ENCODE measurements around the gene LCN15.

DNA sequence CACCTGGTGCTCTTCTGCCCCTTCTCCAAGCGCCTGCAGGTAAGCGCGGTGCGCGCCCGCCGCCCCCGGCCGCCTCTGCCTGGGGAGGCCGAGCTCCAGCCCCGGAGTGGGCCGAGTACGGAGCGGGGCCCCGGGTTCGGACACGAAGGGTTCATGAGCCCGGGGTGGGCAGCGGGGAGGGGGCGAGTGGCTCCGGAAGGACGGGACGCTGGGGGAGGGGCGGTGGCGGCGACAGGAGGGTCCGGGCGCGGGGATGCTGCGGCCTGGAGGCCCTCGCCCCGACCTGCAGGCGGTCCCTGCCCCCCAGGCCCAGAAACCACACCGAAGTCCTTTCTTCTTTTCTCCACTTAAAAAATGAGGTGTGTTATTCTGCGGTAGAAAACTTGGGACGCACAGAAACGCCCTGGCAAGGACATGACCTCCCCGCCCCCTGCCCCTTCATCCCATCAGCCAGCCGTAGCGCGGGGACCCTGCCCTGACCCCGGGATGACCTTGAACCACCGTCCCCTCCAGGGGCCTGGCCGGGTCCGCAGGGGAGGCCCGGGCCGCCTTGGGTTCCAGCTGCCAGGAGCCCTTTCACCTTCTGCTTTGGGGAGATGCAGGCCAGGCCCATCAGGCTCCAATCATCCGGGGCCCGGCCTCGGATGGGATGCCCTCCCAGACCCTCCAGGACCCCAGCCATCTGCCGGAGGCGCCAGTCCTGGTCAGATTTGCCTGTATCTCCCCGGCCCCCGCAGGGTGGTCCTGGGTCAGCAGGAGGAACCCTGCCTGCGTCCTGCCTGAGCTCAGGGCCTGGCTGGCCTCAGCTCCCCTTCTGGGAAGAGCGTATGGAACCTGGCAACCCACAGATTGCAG lies 51.4 kb downstream of the LCN15 start:
- TF ChIP-seq, protein P1, sequence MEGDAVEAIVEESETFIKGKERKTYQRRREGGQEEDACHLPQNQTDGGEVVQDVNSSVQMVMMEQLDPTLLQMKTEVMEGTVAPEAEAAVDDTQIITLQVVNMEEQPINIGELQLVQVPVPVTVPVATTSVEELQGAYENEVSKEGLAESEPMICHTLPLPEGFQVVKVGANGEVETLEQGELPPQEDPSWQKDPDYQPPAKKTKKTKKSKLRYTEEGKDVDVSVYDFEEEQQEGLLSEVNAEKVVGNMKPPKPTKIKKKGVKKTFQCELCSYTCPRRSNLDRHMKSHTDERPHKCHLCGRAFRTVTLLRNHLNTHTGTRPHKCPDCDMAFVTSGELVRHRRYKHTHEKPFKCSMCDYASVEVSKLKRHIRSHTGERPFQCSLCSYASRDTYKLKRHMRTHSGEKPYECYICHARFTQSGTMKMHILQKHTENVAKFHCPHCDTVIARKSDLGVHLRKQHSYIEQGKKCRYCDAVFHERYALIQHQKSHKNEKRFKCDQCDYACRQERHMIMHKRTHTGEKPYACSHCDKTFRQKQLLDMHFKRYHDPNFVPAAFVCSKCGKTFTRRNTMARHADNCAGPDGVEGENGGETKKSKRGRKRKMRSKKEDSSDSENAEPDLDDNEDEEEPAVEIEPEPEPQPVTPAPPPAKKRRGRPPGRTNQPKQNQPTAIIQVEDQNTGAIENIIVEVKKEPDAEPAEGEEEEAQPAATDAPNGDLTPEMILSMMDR (IDR thresholded peaks at IDR 0.05), result no peak
- TF ChIP-seq EP300 (IDR thresholded peaks at IDR 0.05) (no peak), POLR2A (IDR thresholded peaks at IDR 0.05) (no peak)

Data from tibial nerve (tissue), 4 donors.